ENCODE data around the gene TGFB1I1. TPM values are rescaled to one million over a fixed set of nuclear protein-coding genes. Genes with fewer than 3 reads are reported as not detected.

The TGFB1I1 gene
- total RNA-seq, 2 donors from 2014 or later: 7.4 to 42.8 TPM

Other genes starting within 250 kb of the TGFB1I1 start
- 1 to 10 TPM; 2.6 to 6.9 TPM for gene ITGAM, start 212.2 kb upstream of the TGFB1I1 start, total RNA-seq
- gene ITGAX, start 117.0 kb upstream of the TGFB1I1 start, total RNA-seq: 1 to 10 TPM; 1.6 to 3.8 TPM
- gene ITGAD, start 78.8 kb upstream of the TGFB1I1 start, total RNA-seq: under 1 TPM in 1 of 2 donors, not detected in 1; 0.11 TPM
- gene COX6A2, start 43.8 kb upstream of the TGFB1I1 start, total RNA-seq: not detected
- gene ZNF843, start 29.4 kb upstream of the TGFB1I1 start, total RNA-seq: under 1 TPM; 0.31 to 0.39 TPM
- 1 to 10 TPM; 7.0 to 8.5 TPM for gene ARMC5, start 12.7 kb upstream of the TGFB1I1 start, total RNA-seq
- under 1 TPM; 0.28 to 0.79 TPM for gene SLC5A2, start 11.0 kb downstream of the TGFB1I1 start, total RNA-seq
- 10 to 100 TPM; 56.5 to 65.4 TPM for gene RUSF1, start 36.2 kb downstream of the TGFB1I1 start, total RNA-seq
- gene AHSP, start 55.7 kb downstream of the TGFB1I1 start, total RNA-seq: not detected